ENCODE measurements around the gene ARHGAP32.

DNA sequence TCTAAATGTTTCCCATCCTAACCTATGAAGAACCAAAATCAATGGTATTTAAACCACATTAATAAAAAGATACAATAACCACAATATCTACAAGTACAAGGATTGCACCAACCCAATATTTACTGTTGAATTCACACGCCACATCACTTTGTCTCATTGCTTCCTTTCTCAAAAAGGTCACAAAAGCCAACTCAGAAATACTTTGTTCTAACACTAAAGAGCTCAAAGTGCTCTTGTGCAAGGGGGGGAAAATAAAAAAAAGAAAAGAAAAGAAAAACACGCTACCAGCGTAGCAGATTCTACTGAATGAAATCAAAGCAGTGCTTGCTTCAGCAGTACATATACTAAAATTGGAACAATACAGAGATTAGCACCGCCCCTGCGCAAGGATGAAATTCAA lies 10.5 kb upstream of the ARHGAP32 start:
- no peak for TF ChIP-seq POLR2A (IDR thresholded peaks at IDR 0.05)
- TF ChIP-seq, protein P1, sequence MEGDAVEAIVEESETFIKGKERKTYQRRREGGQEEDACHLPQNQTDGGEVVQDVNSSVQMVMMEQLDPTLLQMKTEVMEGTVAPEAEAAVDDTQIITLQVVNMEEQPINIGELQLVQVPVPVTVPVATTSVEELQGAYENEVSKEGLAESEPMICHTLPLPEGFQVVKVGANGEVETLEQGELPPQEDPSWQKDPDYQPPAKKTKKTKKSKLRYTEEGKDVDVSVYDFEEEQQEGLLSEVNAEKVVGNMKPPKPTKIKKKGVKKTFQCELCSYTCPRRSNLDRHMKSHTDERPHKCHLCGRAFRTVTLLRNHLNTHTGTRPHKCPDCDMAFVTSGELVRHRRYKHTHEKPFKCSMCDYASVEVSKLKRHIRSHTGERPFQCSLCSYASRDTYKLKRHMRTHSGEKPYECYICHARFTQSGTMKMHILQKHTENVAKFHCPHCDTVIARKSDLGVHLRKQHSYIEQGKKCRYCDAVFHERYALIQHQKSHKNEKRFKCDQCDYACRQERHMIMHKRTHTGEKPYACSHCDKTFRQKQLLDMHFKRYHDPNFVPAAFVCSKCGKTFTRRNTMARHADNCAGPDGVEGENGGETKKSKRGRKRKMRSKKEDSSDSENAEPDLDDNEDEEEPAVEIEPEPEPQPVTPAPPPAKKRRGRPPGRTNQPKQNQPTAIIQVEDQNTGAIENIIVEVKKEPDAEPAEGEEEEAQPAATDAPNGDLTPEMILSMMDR (IDR thresholded peaks at IDR 0.05), result no peak
